Karpas-422 (cell line): Measurements from ENCODE around the gene OPCML. TPM values are rescaled to one million over a fixed set of nuclear protein-coding genes. Genes with fewer than 3 reads are reported as not detected.

Source experiments
- DNase-seq: peaks from one replicate; pipeline ENCODE4 v3.0.0-alpha.2; 2015
- H2AFZ ChIP-seq: fragments of 200-600 bp; sonication (generic); 2 replicates; pipeline ENCODE4 v1.6.1; 2014; ENCODE audit warnings: antibody characterized with exemption, low read length, mixed read lengths
- H3K27ac ChIP-seq: fragments of 200-600 bp; sonication (generic); 2 replicates; pipeline ENCODE4 v1.5.1; 2014; ENCODE audit warnings: mild to moderate bottlenecking, low read length, moderate library complexity
- H3K27me3 ChIP-seq: fragments of 200-600 bp; sonication (generic); 2 replicates; pipeline ENCODE4 v1.6.1; 2014; ENCODE audit warnings: low read length, mixed read lengths
- H3K36me3 ChIP-seq: fragments of 200-600 bp; sonication (generic); 2 replicates; pipeline ENCODE4 v1.6.1; 2014; ENCODE audit warnings: low read length, mixed read lengths; ENCODE audit not compliant: insufficient read depth
- H3K4me1 ChIP-seq: fragments of 200-600 bp; sonication (generic); 2 replicates; pipeline ENCODE4 v1.6.1; 2014; ENCODE audit warnings: mild to moderate bottlenecking, low read length, mixed read lengths
- H3K4me2 ChIP-seq: fragments of 200-600 bp; sonication (generic); 2 replicates; pipeline ENCODE4 v1.6.1; 2014; ENCODE audit warnings: low read length, low read depth, mild to moderate bottlenecking; ENCODE audit not compliant: poor library complexity, severe bottlenecking
- H3K4me3 ChIP-seq: fragments of 200-600 bp; sonication (generic); 2 replicates; pipeline ENCODE4 v1.5.1; 2014; ENCODE audit warnings: mild to moderate bottlenecking, antibody characterized with exemption, low read length, mixed read lengths
- H3K79me2 ChIP-seq: fragments of 200-600 bp; sonication (generic); 2 replicates; pipeline ENCODE4 v1.6.1; 2014; ENCODE audit warnings: mild to moderate bottlenecking, low read length, mixed read lengths
- H3K9ac ChIP-seq: fragments of 200-600 bp; sonication (generic); 2 replicates; pipeline ENCODE4 v1.6.0; 2014; ENCODE audit warnings: low read length
- H3K9me2 ChIP-seq: fragments of 200-600 bp; sonication (generic), shearing (Covaris generic); replicated peaks from 2 replicates; pipeline ENCODE4 v1.6.0; 2014; ENCODE audit warnings: mild to moderate bottlenecking, low read length, moderate library complexity; ENCODE audit not compliant: insufficient read depth
- H3K9me3 ChIP-seq: fragments of 300-700, 200-600 bp; sonication (generic); 2 replicates; pipeline ENCODE4 v1.6.1; 2014; ENCODE audit warnings: low read length, mixed read lengths
- H4K20me1 ChIP-seq: fragments of 200-600 bp; sonication (generic); 2 replicates; pipeline ENCODE4 v1.6.1; 2014; ENCODE audit warnings: mild to moderate bottlenecking, antibody characterized with exemption, low read length, low read depth; ENCODE audit not compliant: insufficient read depth
- total RNA-seq: library from RNA; depleted of rRNA; stranded (reverse); fragments of >200 nt; shearing (Covaris generic); gene quantifications from 2 replicates; pipeline ENCODE4 v1.2.3, GENCODE V29; 2014; ENCODE audit warnings: low replicate concordance

Gene OPCML
- total RNA-seq, 1 experiment from 2014 or later: not detected

DNA sequence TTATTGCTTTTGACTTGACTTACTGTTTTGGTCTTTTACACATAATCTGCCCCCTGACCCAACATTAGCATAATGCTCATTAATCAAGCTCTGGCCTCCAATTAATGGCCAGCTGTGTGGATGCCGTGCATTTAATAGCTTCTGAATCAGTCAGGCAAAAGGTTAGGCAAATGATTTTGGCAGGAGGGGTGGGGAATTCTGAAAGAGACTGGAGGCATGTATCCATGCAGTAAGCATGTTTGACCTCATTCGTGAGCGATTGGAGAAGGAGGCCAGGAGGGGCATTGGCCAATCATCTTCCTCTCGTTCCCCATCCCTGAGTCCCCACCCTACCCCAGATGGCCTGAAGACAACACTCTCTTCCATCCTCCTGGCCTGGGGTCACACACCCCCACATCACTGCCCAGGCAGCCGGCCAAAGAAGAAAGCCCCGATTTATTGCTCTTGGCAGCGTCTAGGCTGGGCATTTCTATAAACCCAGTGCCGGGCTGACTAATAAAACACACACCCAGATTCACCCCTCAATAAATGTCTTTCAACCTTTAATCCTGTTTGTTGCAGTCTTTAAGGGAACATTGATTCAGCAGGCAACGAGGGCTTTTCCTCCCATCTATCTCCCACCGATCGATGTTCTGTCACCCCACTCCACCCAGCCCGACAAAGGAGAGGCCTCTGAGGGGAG is 150.0 kb downstream of the OPCML start:
- H3K4me1 ChIP-seq: no peaks in the 10 kb centered on the region
- no peak overlapping the region for H3K27ac ChIP-seq
- H3K36me3 ChIP-seq: no peaks in the 10 kb centered on the region
- no peak overlapping the region for H2AFZ ChIP-seq
- no peaks in the 10 kb centered on the region for H3K9me3 ChIP-seq
- no peaks in the 10 kb centered on the region for H3K9me2 ChIP-seq
- no peaks in the 10 kb centered on the region for H3K27me3 ChIP-seq
- no peaks in the 10 kb centered on the region for H4K20me1 ChIP-seq
- H3K4me2 ChIP-seq: no peak overlapping the region
- DNase-seq: no peak
- H3K79me2 ChIP-seq: no peaks in the 10 kb centered on the region
- no peak overlapping the region for H3K9ac ChIP-seq
- H3K4me3 ChIP-seq: no peak overlapping the region

DNA sequence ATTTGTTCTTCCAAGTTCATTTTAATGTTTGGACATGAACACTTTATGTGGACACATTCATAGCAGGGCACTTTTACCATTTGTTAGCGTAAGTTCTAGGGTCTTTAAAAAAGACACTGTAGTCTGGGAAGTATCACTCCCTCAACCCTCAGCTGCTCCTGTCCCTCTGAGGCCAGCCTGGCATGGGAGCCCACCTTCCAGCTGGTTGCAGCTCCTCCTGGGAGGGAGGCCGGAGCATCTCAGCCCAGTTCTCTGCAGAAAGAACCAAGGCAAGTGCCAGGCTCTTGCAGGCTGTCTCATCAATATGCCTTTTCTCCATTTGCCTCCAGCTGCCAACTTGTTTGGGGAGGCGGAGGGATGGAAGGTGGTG is 150.6 kb downstream of the OPCML start:
- Histone ChIP-seq H3K9me2 (no peaks in the 10 kb centered on the region), H4K20me1 (no peaks in the 10 kb centered on the region), H3K4me1 (no peaks in the 10 kb centered on the region), H3K9me3 (no peaks in the 10 kb centered on the region), H3K36me3 (no peaks in the 10 kb centered on the region), H3K27me3 (no peaks in the 10 kb centered on the region), H3K9ac (no peak overlapping the region), H3K4me3 (no peak overlapping the region), H3K4me2 (no peak overlapping the region), H2AFZ (no peak overlapping the region), H3K27ac (no peak overlapping the region), H3K79me2 (no peaks in the 10 kb centered on the region)
- DNase-seq: no peak

DNA sequence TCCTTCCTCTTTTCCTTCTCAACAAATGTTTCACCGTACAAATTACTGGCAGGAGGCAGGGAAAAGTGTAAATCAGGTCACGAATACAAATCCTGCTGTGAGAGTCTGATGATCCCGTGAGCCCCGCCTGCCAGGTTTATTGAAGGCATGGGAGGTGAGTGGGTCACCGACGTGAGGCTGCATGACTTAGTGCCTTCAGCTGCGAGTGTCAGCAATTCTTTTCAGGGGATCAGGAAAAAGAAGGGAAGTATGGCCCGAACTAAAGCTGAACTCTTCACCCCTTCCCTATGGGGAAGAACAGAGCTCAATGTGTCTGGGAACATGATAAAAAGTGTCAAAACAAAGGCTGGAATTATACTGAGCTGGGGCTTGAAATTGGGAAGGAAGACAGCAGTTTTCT is 166.2 kb downstream of the OPCML start:
- H3K4me2 ChIP-seq: no peak overlapping the region
- H2AFZ ChIP-seq: no peak overlapping the region
- no peak overlapping the region for H3K27ac ChIP-seq
- no peaks in the 10 kb centered on the region for H3K36me3 ChIP-seq
- no peaks in the 10 kb centered on the region for H3K79me2 ChIP-seq
- no peak overlapping the region for H3K9ac ChIP-seq
- no peaks in the 10 kb centered on the region for H3K27me3 ChIP-seq
- DNase-seq: no peak
- no peak overlapping the region for H3K4me3 ChIP-seq
- H4K20me1 ChIP-seq: no peaks in the 10 kb centered on the region
- no peaks in the 10 kb centered on the region for H3K9me3 ChIP-seq
- no peaks in the 10 kb centered on the region for H3K9me2 ChIP-seq
- no peaks in the 10 kb centered on the region for H3K4me1 ChIP-seq

DNA sequence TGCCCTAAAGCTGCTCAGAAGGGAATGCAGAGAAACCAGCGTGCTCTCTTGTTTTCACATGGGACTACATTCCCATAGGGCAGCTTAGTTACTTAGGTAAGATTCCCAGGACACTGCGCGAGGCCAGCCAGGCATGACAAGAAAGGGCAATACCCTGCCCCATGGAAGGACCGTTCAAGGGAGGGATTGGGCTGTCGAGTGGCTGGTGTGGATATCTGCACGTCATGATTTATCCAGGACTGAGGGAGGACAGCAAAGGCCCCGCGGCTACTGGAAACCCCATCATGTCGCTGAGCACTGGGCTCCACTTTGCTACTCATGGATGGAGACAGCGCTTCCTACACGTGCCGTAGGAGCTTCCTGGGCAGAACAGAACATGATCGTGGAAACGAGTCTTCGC is 169.4 kb downstream of the OPCML start:
- Histone ChIP-seq H3K27ac (no peak overlapping the region), H3K36me3 (no peaks in the 10 kb centered on the region), H3K9me2 (no peaks in the 10 kb centered on the region), H3K27me3 (no peaks in the 10 kb centered on the region), H3K79me2 (no peaks in the 10 kb centered on the region), H3K4me3 (no peak overlapping the region), H3K9me3 (no peaks in the 10 kb centered on the region), H3K9ac (no peak overlapping the region), H3K4me2 (no peak overlapping the region), H4K20me1 (no peaks in the 10 kb centered on the region), H3K4me1 (no peaks in the 10 kb centered on the region), H2AFZ (no peak overlapping the region)
- DNase-seq: no peak

DNA sequence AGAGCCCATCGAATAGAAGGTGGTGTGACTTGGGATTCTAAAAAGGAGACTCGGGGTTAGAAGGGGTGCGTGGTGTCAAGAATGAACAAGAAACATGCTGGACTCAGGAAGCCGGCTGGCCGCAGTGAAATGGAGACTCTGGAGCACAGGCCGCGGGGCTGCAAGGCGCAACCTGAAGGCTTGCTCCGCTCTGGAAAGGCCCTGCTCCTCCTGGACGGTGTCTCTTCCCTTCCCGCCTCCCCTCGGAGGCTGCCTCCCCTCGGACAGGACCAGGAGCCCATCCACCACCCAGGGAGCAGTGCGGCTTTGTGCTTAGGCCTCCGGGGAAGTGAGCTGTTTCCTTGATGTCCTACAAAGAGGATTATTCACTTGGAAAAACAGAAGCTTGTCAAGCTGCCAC is 170.1 kb downstream of the OPCML start:
- Histone ChIP-seq H3K4me2 (no peak overlapping the region), H3K9me3 (no peaks in the 10 kb centered on the region), H3K9ac (no peak overlapping the region), H3K4me1 (no peaks in the 10 kb centered on the region), H3K36me3 (no peaks in the 10 kb centered on the region), H3K27me3 (no peaks in the 10 kb centered on the region), H3K9me2 (no peaks in the 10 kb centered on the region), H3K4me3 (no peak overlapping the region), H4K20me1 (no peaks in the 10 kb centered on the region), H2AFZ (no peak overlapping the region), H3K79me2 (no peaks in the 10 kb centered on the region), H3K27ac (no peak overlapping the region)
- DNase-seq: no peak

DNA sequence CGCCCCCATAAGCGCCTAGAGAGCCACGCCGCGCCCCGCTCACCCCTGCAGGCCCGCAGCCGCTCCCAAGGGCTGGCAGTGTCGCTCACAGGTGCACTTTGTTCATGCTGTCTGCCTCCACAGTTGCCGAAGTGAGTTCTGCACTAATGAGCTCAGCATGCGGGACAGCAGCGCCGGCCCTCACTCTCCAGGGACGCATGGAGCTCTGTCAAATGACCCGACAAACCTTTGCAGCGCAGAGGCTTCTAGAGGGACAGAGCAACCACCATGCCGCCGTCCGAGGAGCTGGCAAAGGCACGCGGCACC is 170.7 kb downstream of the OPCML start:
- no peaks in the 10 kb centered on the region for H3K9me2 ChIP-seq
- no peaks in the 10 kb centered on the region for H3K4me1 ChIP-seq
- H3K9me3 ChIP-seq: no peaks in the 10 kb centered on the region
- no peak for DNase-seq
- H3K4me3 ChIP-seq: no peak overlapping the region
- no peak overlapping the region for H2AFZ ChIP-seq
- no peaks in the 10 kb centered on the region for H3K27me3 ChIP-seq
- H3K9ac ChIP-seq: no peak overlapping the region
- no peak overlapping the region for H3K27ac ChIP-seq
- H3K36me3 ChIP-seq: no peaks in the 10 kb centered on the region
- no peaks in the 10 kb centered on the region for H4K20me1 ChIP-seq
- no peak overlapping the region for H3K4me2 ChIP-seq
- H3K79me2 ChIP-seq: no peaks in the 10 kb centered on the region

DNA sequence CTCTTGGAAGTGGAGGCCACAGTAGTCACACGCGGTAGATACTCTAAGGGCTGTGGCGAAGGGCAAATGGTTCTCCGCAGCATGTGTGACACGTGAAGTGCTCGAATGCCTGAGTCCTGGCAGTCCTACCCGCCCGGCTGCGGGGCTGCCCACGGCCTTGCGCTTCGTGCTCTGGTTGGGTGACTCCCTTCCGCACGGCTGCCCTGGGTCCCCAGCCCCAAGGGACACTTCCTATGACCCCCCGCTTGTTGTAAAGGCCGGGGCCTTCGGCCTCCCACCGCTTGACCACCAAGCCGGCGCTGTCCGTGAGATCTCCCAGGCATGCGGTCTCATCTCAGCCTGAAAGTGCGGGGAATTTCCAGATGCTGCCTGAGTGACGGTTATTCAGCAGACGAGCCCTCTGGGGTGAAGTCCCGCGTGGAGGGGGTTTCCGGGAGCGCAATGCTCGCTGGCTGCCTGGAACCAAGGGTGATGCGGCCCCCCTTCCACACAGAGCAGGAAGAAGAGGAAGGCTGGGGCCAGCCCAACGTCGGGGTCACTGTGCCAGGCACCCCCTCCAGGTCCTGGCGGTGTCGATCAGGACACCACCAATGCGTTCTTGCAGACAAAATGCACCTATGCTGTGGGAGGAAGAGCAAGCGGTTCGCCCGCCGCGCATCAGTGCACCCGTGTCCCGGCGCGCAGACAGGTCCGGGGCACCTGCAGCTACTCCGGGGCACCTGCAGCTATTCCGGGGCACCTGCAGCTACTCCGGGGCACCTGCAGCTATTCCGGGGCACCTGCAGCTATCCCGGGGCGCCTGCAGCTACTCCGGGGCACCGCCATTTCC is 171.2 kb downstream of the OPCML start:
- H3K4me2 ChIP-seq: no peak overlapping the region
- no peaks in the 10 kb centered on the region for H3K4me1 ChIP-seq
- no peak overlapping the region for H3K27ac ChIP-seq
- no peak overlapping the region for H2AFZ ChIP-seq
- H3K36me3 ChIP-seq: no peaks in the 10 kb centered on the region
- no peaks in the 10 kb centered on the region for H3K79me2 ChIP-seq
- no peaks in the 10 kb centered on the region for H4K20me1 ChIP-seq
- H3K9ac ChIP-seq: no peak overlapping the region
- no peak overlapping the region for H3K4me3 ChIP-seq
- H3K27me3 ChIP-seq: no peaks in the 10 kb centered on the region
- DNase-seq: no peak
- no peaks in the 10 kb centered on the region for H3K9me2 ChIP-seq
- no peaks in the 10 kb centered on the region for H3K9me3 ChIP-seq

DNA sequence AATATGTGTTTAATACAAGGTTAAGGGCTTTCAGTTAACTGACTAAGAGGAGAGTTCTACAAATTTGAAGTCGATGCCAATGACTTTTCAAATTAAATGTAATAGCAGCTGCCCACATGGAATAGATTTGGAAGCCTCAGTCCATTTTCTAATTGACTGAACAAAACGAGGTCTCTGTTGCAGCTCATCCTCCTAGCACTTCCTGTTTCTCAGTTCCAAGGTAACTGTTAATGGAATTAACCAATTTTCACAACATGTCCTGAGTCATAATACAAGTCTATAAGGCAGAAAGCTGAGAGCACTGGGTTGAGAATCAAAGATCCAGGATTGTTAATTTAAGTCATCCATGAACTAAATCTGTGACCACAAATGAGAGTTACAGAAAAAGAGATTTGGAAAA is 177.2 kb downstream of the OPCML start:
- Histone ChIP-seq H3K4me2 (no peak overlapping the region), H3K36me3 (no peaks in the 10 kb centered on the region), H3K4me1 (no peaks in the 10 kb centered on the region), H3K27me3 (no peaks in the 10 kb centered on the region), H3K9me2 (no peaks in the 10 kb centered on the region), H4K20me1 (no peaks in the 10 kb centered on the region), H3K27ac (no peak overlapping the region), H3K9ac (no peak overlapping the region), H3K4me3 (no peak overlapping the region), H3K79me2 (no peaks in the 10 kb centered on the region), H2AFZ (no peak overlapping the region), H3K9me3 (no peaks in the 10 kb centered on the region)
- DNase-seq: no peak
